HEK293 (cell line): ENCODE measurements around the gene RLN3.

Experiments used
- CTCF ChIA-PET: fragments of 350-600 bp; formaldehyde crosslinking; extraction: SDS; loops from one replicate; lab custom pipeline; 2021; ENCODE audit warnings: antibody characterized with exemption; lab: Yijun Ruan, JAX
- POLR2A ChIA-PET: fragments of 300-600 bp; formaldehyde crosslinking; extraction: SDS; loops from one replicate; lab custom pipeline; 2020; ENCODE audit warnings: antibody characterized with exemption, inconsistent platforms; lab: Yijun Ruan, JAX
- H3K27ac ChIP-seq: fragments of 200-500 bp; sonication (Bioruptor generic); 2 replicates; pipeline ENCODE4 v1.5.1; 2014; ENCODE audit warnings: low read depth, low read length, control low read depth, inconsistent platforms; ENCODE audit errors: extremely low read depth
- H3K36me3 ChIP-seq, 2 experiments: fragments of 200-500 bp in 1 of 2; sonication (Bioruptor generic) in 1 of 2; 1 replicate in 1 of 2; 2 replicates in 1 of 2; pipeline ENCODE4 v1.5.1; 2014 to 2017; ENCODE audit warnings: inconsistent platforms in 2 of 2, low read length in 2 of 2; ENCODE audit not compliant: control insufficient read depth in 2 of 2, insufficient read depth in 1 of 2
- H3K4me1 ChIP-seq: fragments of 200-500 bp; sonication (Bioruptor generic); 2 replicates; pipeline ENCODE4 v1.5.1; 2014; ENCODE audit warnings: mild to moderate bottlenecking, low read length, inconsistent platforms; ENCODE audit not compliant: control insufficient read depth, insufficient read depth
- H3K4me3 ChIP-seq: 2 replicates; pipeline ENCODE4 v1.5.1; 2011; ENCODE audit warnings: low read depth, mild to moderate bottlenecking, control low read depth, low read length, moderate library complexity
- H3K9me3 ChIP-seq: fragments of 200-500 bp; sonication (Bioruptor generic); 2 replicates; pipeline ENCODE4 v1.5.1; 2014; ENCODE audit warnings: low read depth, low read length, inconsistent platforms; ENCODE audit not compliant: control insufficient read depth, insufficient read depth
- KLF1 ChIP-seq: fragments of 450-650 bp; formaldehyde crosslinking; IDR thresholded peaks from 2 replicates; pipeline ENCODE4 v1.5.1; 2016; ENCODE audit warnings: missing biosample characterization, missing genetic modification characterization
- OSR2 ChIP-seq: fragments of 450-650 bp; formaldehyde crosslinking; IDR thresholded peaks from 2 replicates; pipeline ENCODE4 v1.5.1; 2016; ENCODE audit warnings: missing biosample characterization, missing genetic modification characterization
- PRDM4 ChIP-seq: fragments of 450-650 bp; formaldehyde crosslinking; IDR thresholded peaks from 2 replicates; pipeline ENCODE4 v1.5.1; 2017; ENCODE audit warnings: missing biosample characterization, missing genetic modification characterization
- YY2 ChIP-seq: fragments of 450-650 bp; formaldehyde crosslinking; IDR thresholded peaks from 2 replicates; pipeline ENCODE4 v1.5.1; 2016; ENCODE audit warnings: missing biosample characterization, missing genetic modification characterization
- ZBTB26 ChIP-seq: fragments of 450-650 bp; formaldehyde crosslinking; optimal IDR thresholded peaks from 2 replicates; pipeline ENCODE3; 2016; ENCODE audit warnings: missing biosample characterization, mild to moderate bottlenecking, missing genetic modification characterization
- ZBTB48 ChIP-seq: fragments of 450-650 bp; formaldehyde crosslinking; IDR thresholded peaks from 2 replicates; pipeline ENCODE4 v1.5.1; 2016; ENCODE audit warnings: missing biosample characterization, missing genetic modification characterization
- ZBTB7A ChIP-seq: fragments of 450-650 bp; formaldehyde crosslinking; IDR thresholded peaks from 2 replicates; pipeline ENCODE4 v1.5.1; 2016; ENCODE audit warnings: low read depth, missing biosample characterization, missing genetic modification characterization
- ZNF148 ChIP-seq: fragments of 450-650 bp; formaldehyde crosslinking; IDR thresholded peaks from 2 replicates; pipeline ENCODE4 v1.5.0; 2017; ENCODE audit warnings: missing biosample characterization, missing genetic modification characterization, borderline replicate concordance
- ZNF157 ChIP-seq: fragments of 450-650 bp; formaldehyde crosslinking; IDR thresholded peaks from 2 replicates; pipeline ENCODE4 v1.5.1; 2016; ENCODE audit warnings: missing biosample characterization, missing genetic modification characterization
- ZNF324 ChIP-seq: fragments of 450-650 bp; formaldehyde crosslinking; IDR thresholded peaks from 2 replicates; pipeline ENCODE4 v1.5.1; 2016; ENCODE audit warnings: missing biosample characterization, missing genetic modification characterization
- ZNF335 ChIP-seq: fragments of 450-650 bp; formaldehyde crosslinking; conservative IDR thresholded peaks from 2 replicates; pipeline ENCODE4 v1.5.1; 2016; ENCODE audit warnings: missing biosample characterization, missing genetic modification characterization
- ZNF354C ChIP-seq: fragments of 450-650 bp; formaldehyde crosslinking; IDR thresholded peaks from 2 replicates; pipeline ENCODE4 v1.5.1; 2016; ENCODE audit warnings: missing biosample characterization, missing genetic modification characterization, low read depth, borderline replicate concordance
- ZNF530 ChIP-seq: fragments of 450-650 bp; formaldehyde crosslinking; IDR thresholded peaks from 2 replicates; pipeline ENCODE4 v1.5.1; 2016; ENCODE audit warnings: low read depth, missing biosample characterization, missing genetic modification characterization
- ZNF558 ChIP-seq: fragments of 450-650 bp; formaldehyde crosslinking; IDR thresholded peaks from 2 replicates; pipeline ENCODE4 v1.5.1; 2016; ENCODE audit warnings: missing biosample characterization, missing genetic modification characterization
- ZNF670 ChIP-seq: fragments of 450-650 bp; formaldehyde crosslinking; IDR thresholded peaks from 2 replicates; pipeline ENCODE4 v1.5.1; 2016; ENCODE audit warnings: missing biosample characterization, missing genetic modification characterization, low read depth
- ZNF677 ChIP-seq: fragments of 450-650 bp; IDR thresholded peaks from 2 replicates; pipeline ENCODE4 v1.5.0; 2018; ENCODE audit warnings: missing biosample characterization, mild to moderate bottlenecking, missing genetic modification characterization, moderate library complexity
- ZSCAN16 ChIP-seq: fragments of 450-650 bp; formaldehyde crosslinking; IDR thresholded peaks from 2 replicates; pipeline ENCODE4 v1.5.1; 2016; ENCODE audit warnings: missing biosample characterization, missing genetic modification characterization
- ZSCAN5A ChIP-seq: fragments of 450-650 bp; formaldehyde crosslinking; IDR thresholded peaks from 2 replicates; pipeline ENCODE4 v1.5.1; 2016; ENCODE audit warnings: missing biosample characterization, missing genetic modification characterization

The RLN3 gene

GRCh38 chr19:13987101-13987890 lies 40.7 kb upstream of the RLN3 start:
- no peaks in the 10 kb centered on the region for H3K9me3 ChIP-seq
- ChIA-PET CTCF (interaction anchor here (0.6 kb wide), 1 partner anchor 14 kb away, joined by 3 read pairs; no protein-coding TSS in a partner anchor), POLR2A (interaction anchor here (1.0 kb wide), 1 partner anchor 34 kb away, joined by 3 read pairs; no protein-coding TSS in a partner anchor)
- H3K36me3 ChIP-seq, result peaks cover 5 to 25% of the 10 kb centered on the region in 2 experiments; a peak in 2 of 3 replicates
- peak overlapping the region; percentile 52; the same call in 1 of the 2 replicates for H3K27ac ChIP-seq
- TF ChIP-seq ZSCAN5A (tag by site-specific recombination) (no peak), ZNF354C (tag by site-specific recombination) (no peak), OSR2 (tag by site-specific recombination) (no peak), ZNF530 (no peak), YY2 (tag by site-specific recombination) (no peak), ZBTB7A (tag by site-specific recombination) (no peak), KLF1 (tag by site-specific recombination) (no peak), ZNF335 (peak; percentile 58; the same call in 1 of the 2 replicates), ZBTB48 (0 out of 2 replicates have a peak, but pooled peaks have one; percentile 8), PRDM4 (tag by site-specific recombination) (no peak), ZNF670 (tag by site-specific recombination) (no peak), ZBTB26 (tag by site-specific recombination) (no peak)
- H3K4me1 ChIP-seq, result peaks cover 8% of the 10 kb centered on the region
- H3K4me3 ChIP-seq, result no peak overlapping the region

- Histone ChIP-seq H3K4me3 (no peak overlapping the region), H3K4me1 (peaks cover 8% of the 10 kb centered on the region), H3K9me3 (no peaks in the 10 kb centered on the region), H3K36me3 (peaks cover 11 to 21% of the 10 kb centered on the region in 2 experiments; a peak in 2 of 3 replicates), H3K27ac (no peak overlapping the region)
- ChIA-PET CTCF (interaction anchor here (1.4 kb wide), 1 partner anchor 83 kb away, joined by 7 read pairs; the partner anchor contains the start of gene MISP3), POLR2A (interaction anchor here (2.4 kb wide), 1 partner anchor 17 kb away, joined by 6 read pairs; the partner anchor contains the start of gene RFX1)
- TF ChIP-seq ZNF677 (tag by site-specific recombination), result no peak
- TF ChIP-seq ZNF157, result no peak
- TF ChIP-seq ZSCAN16 (tag by site-specific recombination), result no peak
- TF ChIP-seq ZNF558, result no peak
- no peak for TF ChIP-seq ZNF148 (tag by site-specific recombination)
- TF ChIP-seq ZNF324 (tag by site-specific recombination), result no peak
Measured at GRCh38 chr19:13989487-13989886, 38.5 kb upstream of the RLN3 start.
